Thyroid gland (tissue), 4 donors: ENCODE results near the gene LMTK2. TPM values are rescaled to one million over a fixed set of nuclear protein-coding genes. Genes with fewer than 3 reads are reported as not detected.

Experiments
- DNase-seq, 2 donors: peaks; one replicate each; pipeline ENCODE4 v3.0.0-alpha.2; 2019
- H3K27ac ChIP-seq, 3 donors: fragments of 200-600 bp; sonication (generic); 1 replicate in 2 of 3; 2 replicates in 1 of 3; pipeline ENCODE4 v1.5.1; 2016 to 2019; ENCODE audit warnings: mild to moderate bottlenecking in 1 of 3, moderate library complexity in 1 of 3
- H3K27me3 ChIP-seq: fragments of 200-600 bp; sonication (generic); one replicate; pipeline ENCODE4 v1.5.1; 2019
- H3K36me3 ChIP-seq, 2 donors: fragments of 200-600 bp; sonication (generic); one replicate each; pipeline ENCODE4 v1.5.1; 2016 to 2019
- H3K4me1 ChIP-seq, 2 donors: fragments of 200-600 bp; sonication (generic); one replicate each; pipeline ENCODE4 v1.5.1; 2017 to 2019
- H3K4me3 ChIP-seq, 3 donors: fragments of 200-600 bp; sonication (generic); replicated peaks in 1 of 3; 1 replicate in 2 of 3; 2 replicates in 1 of 3; pipeline ENCODE4 v1.5.1; 2016; ENCODE audit warnings: mild to moderate bottlenecking in 1 of 3
- H3K9me3 ChIP-seq: fragments of 200-600 bp; sonication (generic); one replicate; pipeline ENCODE4 v1.5.1; 2017
- POLR2A ChIP-seq, 2 donors: fragments of 450-650 bp; IDR thresholded peaks; one replicate each; pipeline ENCODE4 v1.6.1; 2017; ENCODE audit warnings: antibody characterized with exemption in 2 of 2, mild to moderate bottlenecking in 2 of 2, moderate library complexity in 1 of 2
- WGBS, 2 donors: methylation state at CpG; one replicate each; pipeline ENCODE4 v1.1.5; 2017; 5-methylcytosine and 5-hydroxymethylcytosine counted together
- intact Hi-C: fragments of 100-400 bp; cut with DNase I; formaldehyde crosslinking; loops from one replicate; pipeline ENCODE4 v1.15.1; 2023
- total RNA-seq, 4 donors: library from RNA; depleted of rRNA; stranded (reverse); fragments of >200 nt; gene quantifications; one replicate each; pipeline ENCODE4 v1.2.3, GENCODE V29; 2016
- TF ChIP-seq, protein P1 (sequence below), 6 experiments: fragments of 200-600 bp in 3 of 6; fragments of 450-650 bp in 3 of 6; sonication (generic) in 3 of 6; IDR thresholded peaks; one replicate each; pipeline ENCODE4 v1.5.1; 2016 to 2019; ENCODE audit warnings: antibody characterized with exemption in 6 of 6, mild to moderate bottlenecking in 2 of 6, inconsistent platforms in 1 of 6, moderate library complexity in 1 of 6

LMTK2 gene
- total RNA-seq, 4 donors from 2014 or later = 22.0 to 36.5 (median 26.6) TPM

DNA sequence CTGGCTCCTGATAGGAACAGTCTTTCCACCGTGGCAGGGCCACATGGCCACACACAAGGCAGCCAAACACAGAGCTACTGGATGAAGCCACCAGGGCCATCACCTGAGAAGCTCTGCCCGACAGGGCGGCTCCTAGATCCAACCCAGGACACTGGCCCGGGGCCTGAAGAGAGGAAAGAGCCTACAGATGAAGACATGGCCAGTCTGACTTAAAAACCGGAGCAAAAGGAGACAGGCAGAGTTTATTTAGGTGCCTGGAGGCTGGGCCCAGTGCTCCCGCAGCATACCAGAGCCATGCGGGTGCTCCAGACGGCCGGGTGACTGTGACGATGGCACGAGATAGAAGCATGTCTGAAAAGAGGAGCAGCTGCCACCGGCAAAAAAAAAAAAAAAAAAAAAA is 141.5 kb downstream of the LMTK2 start:
- peaks cover 16 to 17% of the 10 kb centered on the region in 2 donors for H3K4me1 ChIP-seq
- H3K9me3 ChIP-seq = no peaks in the 10 kb centered on the region
- H3K27me3 ChIP-seq = no peaks in the 10 kb centered on the region
- no peak overlapping the region for H3K27ac ChIP-seq
- no peaks in the 10 kb centered on the region for H3K36me3 ChIP-seq
- intact Hi-C loops = loop anchor here (10.0 kb wide), 1 partner anchor 223 kb away; no protein-coding TSS in a partner anchor
- no peak for DNase-seq
- TF ChIP-seq, protein P1, sequence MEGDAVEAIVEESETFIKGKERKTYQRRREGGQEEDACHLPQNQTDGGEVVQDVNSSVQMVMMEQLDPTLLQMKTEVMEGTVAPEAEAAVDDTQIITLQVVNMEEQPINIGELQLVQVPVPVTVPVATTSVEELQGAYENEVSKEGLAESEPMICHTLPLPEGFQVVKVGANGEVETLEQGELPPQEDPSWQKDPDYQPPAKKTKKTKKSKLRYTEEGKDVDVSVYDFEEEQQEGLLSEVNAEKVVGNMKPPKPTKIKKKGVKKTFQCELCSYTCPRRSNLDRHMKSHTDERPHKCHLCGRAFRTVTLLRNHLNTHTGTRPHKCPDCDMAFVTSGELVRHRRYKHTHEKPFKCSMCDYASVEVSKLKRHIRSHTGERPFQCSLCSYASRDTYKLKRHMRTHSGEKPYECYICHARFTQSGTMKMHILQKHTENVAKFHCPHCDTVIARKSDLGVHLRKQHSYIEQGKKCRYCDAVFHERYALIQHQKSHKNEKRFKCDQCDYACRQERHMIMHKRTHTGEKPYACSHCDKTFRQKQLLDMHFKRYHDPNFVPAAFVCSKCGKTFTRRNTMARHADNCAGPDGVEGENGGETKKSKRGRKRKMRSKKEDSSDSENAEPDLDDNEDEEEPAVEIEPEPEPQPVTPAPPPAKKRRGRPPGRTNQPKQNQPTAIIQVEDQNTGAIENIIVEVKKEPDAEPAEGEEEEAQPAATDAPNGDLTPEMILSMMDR (IDR thresholded peaks at IDR 0.05) = no peak
- no peak for TF ChIP-seq POLR2A (IDR thresholded peaks at IDR 0.05)
- H3K4me3 ChIP-seq = no peak overlapping the region
- 89 to 95% methylated on average over 9 to 11 of the region's 12 CpGs for WGBS, 2 donors

DNA sequence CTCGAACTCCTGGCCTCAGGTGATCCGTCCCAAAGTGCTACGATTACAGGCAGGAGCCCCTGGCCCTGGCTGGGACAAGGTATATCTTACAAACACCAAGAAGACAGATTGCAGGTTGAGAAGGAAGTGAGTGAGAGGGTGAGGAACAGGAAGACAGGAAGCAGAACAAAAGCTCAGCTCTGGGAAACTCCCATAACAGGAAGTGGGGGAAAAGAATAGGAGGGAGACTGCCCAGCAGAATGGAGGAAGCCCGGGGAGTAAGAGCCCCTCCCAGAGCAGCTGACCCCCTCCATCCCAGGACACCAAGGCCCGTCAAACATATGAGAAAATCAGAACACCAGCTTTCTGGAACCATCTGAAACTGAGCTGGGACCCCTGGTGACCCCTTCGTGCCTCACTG is 142.4 kb downstream of the LMTK2 start:
- no peak for DNase-seq
- 68 to 72% methylated on average over 6 of the region's 6 CpGs for WGBS, 2 donors
- TF ChIP-seq, protein P1 (IDR thresholded peaks at IDR 0.05) = no peak
- TF ChIP-seq POLR2A (IDR thresholded peaks at IDR 0.05) = no peak
- Histone ChIP-seq H3K27ac (peak overlapping the region in 1 of 3 donors; percentile 16), H3K36me3 (no peaks in the 10 kb centered on the region), H3K4me3 (no peak overlapping the region), H3K4me1 (peaks cover 20 to 22% of the 10 kb centered on the region in 2 donors), H3K27me3 (no peaks in the 10 kb centered on the region), H3K9me3 (no peaks in the 10 kb centered on the region)
- intact Hi-C loops = loop anchor here (10.0 kb wide), 1 partner anchor 224 kb away; no protein-coding TSS in a partner anchor

DNA sequence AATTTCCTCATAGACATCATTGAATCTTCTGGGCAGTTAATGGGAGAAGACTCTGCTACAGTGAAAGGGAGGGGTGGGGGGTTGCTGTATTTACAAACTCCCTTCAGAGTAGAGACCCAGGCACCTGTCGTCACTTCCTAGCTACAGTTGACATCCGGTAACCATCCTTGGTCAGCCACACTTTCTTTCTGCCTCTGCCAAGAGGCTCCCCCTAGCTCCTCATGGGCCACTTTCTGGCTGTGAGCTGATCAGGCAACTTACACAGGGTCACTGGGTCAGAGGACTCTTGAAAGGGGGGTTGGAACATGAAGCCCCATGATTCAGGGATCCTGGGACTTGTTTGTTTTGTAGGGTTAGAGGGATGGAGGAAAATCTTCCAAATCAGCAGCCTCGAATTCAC is 144.1 kb downstream of the LMTK2 start:
- H3K4me3 ChIP-seq = no peak overlapping the region
- DNase-seq = no peak
- no peaks in the 10 kb centered on the region for H3K27me3 ChIP-seq
- peaks cover 20 to 22% of the 10 kb centered on the region in 2 donors for H3K4me1 ChIP-seq
- H3K27ac ChIP-seq = peak overlapping the region; percentile 68 to 79 (median 71)
- no peaks in the 10 kb centered on the region for H3K9me3 ChIP-seq
- TF ChIP-seq, protein P1 (IDR thresholded peaks at IDR 0.05) = no peak
- no peak for TF ChIP-seq POLR2A (IDR thresholded peaks at IDR 0.05)
- WGBS, 2 donors = 22 to 36% methylated on average over 3 of the region's 3 CpGs
- intact Hi-C loops = no loop called here
- H3K36me3 ChIP-seq = no peaks in the 10 kb centered on the region

DNA sequence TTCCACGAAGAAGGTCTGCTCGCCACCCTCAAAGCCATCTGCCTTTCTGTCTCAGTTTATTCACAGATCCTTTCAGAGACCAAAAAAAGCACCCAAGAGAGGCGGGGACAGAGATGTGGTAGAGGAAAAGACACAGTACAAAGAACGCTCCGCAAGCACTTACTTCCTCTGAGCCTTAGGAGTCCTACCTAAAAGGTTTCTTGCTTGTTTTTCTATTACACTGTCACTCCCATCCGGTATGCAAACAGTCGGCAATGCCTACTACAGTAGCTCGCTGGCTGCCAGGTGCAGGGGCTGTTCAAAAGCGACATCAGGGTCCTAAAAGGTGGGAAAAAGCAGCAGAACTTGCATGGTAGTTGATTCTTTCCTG is 144.6 kb downstream of the LMTK2 start:
- H3K4me3 ChIP-seq = peak overlapping the region; percentile 81 to 99 (median 88)
- H3K36me3 ChIP-seq = no peaks in the 10 kb centered on the region
- intact Hi-C loops = no loop called here
- H3K27me3 ChIP-seq = no peaks in the 10 kb centered on the region
- no peaks in the 10 kb centered on the region for H3K9me3 ChIP-seq
- peak overlapping the region; percentile 68 to 79 (median 71) for H3K27ac ChIP-seq
- H3K4me1 ChIP-seq = peaks cover 20 to 22% of the 10 kb centered on the region in 2 donors
- TF ChIP-seq, protein P1 (IDR thresholded peaks at IDR 0.05) = no peak
- TF ChIP-seq POLR2A (IDR thresholded peaks at IDR 0.05) = no peak
- 12 to 21% methylated on average over 9 of the region's 9 CpGs for WGBS, 2 donors
- no peak for DNase-seq

DNA sequence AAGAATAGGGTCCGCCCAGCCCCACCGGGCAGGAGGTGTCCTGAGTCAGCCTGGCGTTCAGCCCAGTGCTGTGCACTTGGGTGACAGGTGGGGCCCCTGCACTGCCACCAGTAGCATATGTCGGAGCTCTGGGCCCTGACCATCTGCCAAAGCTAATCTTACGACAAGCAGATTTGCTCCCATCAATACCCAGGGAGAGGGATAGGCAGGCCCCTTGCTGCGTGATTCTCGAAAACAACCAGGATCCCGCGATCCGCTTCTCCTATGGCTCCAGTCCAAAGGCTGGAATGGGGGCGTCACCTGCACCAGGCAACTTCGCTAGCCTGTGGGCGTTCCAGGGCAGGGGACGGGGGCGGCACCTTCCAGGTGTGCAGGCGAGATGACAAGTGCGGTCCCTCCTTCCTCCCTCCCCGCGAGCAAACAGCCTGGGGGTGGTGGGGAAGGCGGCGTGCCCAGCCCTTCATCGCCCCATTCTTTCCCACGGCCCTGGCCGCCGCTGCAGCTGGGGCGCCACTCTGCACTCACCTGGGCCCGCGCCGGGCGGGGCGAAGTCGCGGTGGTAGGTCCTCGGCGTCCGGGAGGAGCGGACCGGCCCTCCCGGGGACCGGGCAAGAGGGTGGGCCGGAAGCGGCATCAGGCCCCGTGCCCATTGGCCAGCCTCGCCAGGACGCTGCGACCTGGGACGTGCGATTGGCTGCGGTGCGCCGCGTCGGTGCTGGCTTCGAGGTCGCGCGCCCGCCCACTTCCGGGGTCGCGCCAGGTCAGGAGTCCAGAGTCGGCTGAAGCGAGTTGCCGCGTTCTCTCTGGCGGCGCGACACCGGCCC is 145.2 kb downstream of the LMTK2 start, which contains the start of gene TECPR1:
Gene TECPR1, minus strand, starts transcription at position 632 of the 824 bp plus-strand sequence. CDS start 6,086 bp downstream, outside the sequence.
- peak in 1 of 2 donors; percentile 60 for TF ChIP-seq POLR2A (IDR thresholded peaks at IDR 0.05)
- TF ChIP-seq, protein P1 (IDR thresholded peaks at IDR 0.05) = no peak
- no peaks in the 10 kb centered on the region for H3K27me3 ChIP-seq
- DNase-seq = peak; percentile 97 to 98
- peak within 1 kb of the TSS; percentile 68 to 79 (median 71) for H3K27ac ChIP-seq
- H3K4me1 ChIP-seq = peaks cover 20 to 22% of the 10 kb centered on the region in 2 donors
- peak within 1 kb of the TSS; percentile 81 to 99 (median 88) for H3K4me3 ChIP-seq
- intact Hi-C loops = no loop called here
- 0 to 4% methylated on average over 4 to 26 of the region's 69 CpGs for WGBS, 2 donors
- H3K9me3 ChIP-seq = no peaks in the 10 kb centered on the region
- H3K36me3 ChIP-seq = no peaks in the 10 kb centered on the region
